ENCODE measurements around the gene RPL14. TPM values are rescaled to one million over a fixed set of nuclear protein-coding genes. Genes with fewer than 3 reads are reported as not detected.

The RPL14 gene
- total and polyA plus RNA-seq, 10 of the 15 experiments (the other 5 are each of a cell fraction or from before 2014, with no cell fraction given): 530 to 3,008 (median 1,136) TPM

- WGBS (ENCODE audit: insufficient coverage, insufficient replicate concordance, low lambda C conversion rate, missing lambda C conversion rate): 93% methylated on average over 3 of the region's 3 CpGs
- intact Hi-C loops (cut with micrococcal nuclease; ENCODE audit: unreplicated experiment) (no loop called here), in situ Hi-C loops (cut with MboI) (no loop called here)
- no peak overlapping the region for H2AFZ ChIP-seq (ENCODE audit: control insufficient read depth, low read depth, low read length)
- RAD21 ChIA-PET (ENCODE audit: unreplicated experiment): no interaction called here
- no peak overlapping the region for H3K4me3 ChIP-seq
- no peaks in the 10 kb centered on the region for H3K27me3 ChIP-seq (replicated peaks in 1 of 2; ENCODE audit: control insufficient read depth in 2 of 2, insufficient read depth in 2 of 2, low read length in 1 of 2)
- no peaks in the 10 kb centered on the region for H4K20me1 ChIP-seq (ENCODE audit: control insufficient read depth, insufficient read depth)
- H3K4me1 ChIP-seq (ENCODE audit: control insufficient read depth, insufficient read depth, low read length): no peaks in the 10 kb centered on the region
- H3K9me3 ChIP-seq (replicated peaks; ENCODE audit: control insufficient read depth, insufficient read depth, low read length): peaks cover 10% of the 10 kb centered on the region; the same call in 2 of the 3 replicates
- SMC1A ChIA-PET (ENCODE audit: uncharacterized antibody, unreplicated experiment): no interaction called here
- no peak overlapping the region for H3K27ac ChIP-seq (ENCODE audit: control insufficient read depth, insufficient read depth)
- no peak overlapping the region for H3K9ac ChIP-seq (ENCODE audit: control insufficient read depth, insufficient read depth, low read length)
- peaks cover 0 to 4% of the 10 kb centered on the region in 2 experiments; a peak in 2 of 4 replicates for H3K36me3 ChIP-seq (ENCODE audit: control insufficient read depth in 2 of 2, insufficient read depth in 2 of 2, low read length in 1 of 2)
- no peaks in the 10 kb centered on the region for H3K79me2 ChIP-seq (ENCODE audit: control insufficient read depth, insufficient read depth, low read length)
- H3K4me2 ChIP-seq (ENCODE audit: control insufficient read depth, insufficient read depth): no peak overlapping the region
- DNase-seq (ENCODE audit: low read depth, low spot score): no peak
- CTCF ChIA-PET: interaction anchor here (0.6 kb wide), 1 partner anchor 1511 kb away, joined by 3 read pairs; no protein-coding TSS in a partner anchor
- POLR2A ChIA-PET: no interaction called here
- BruUV-seq (replicated peaks): no TSS peak
- FAIRE-seq: no peak
- no peak for ATAC-seq
- TF ChIP-seq MTA2 (IDR thresholded peaks at IDR 0.05; ENCODE audit: low read depth) (no peak), IKZF2 (IDR thresholded peaks at IDR 0.05) (no peak), PBX3 (IDR thresholded peaks at IDR 0.05; ENCODE audit: insufficient replicate concordance, low read depth, low read length) (no peak), SMAD5 (IDR thresholded peaks at IDR 0.05; ENCODE audit: low read depth) (no peak), MLLT1 (IDR thresholded peaks at IDR 0.05) (no peak), HCFC1 (IDR thresholded peaks at IDR 0.05; ENCODE audit: low read length) (no peak), MXI1 (IDR thresholded peaks at IDR 0.05; ENCODE audit: low read depth, low read length) (no peak), RAD21 (IDR thresholded peaks at IDR 0.05; ENCODE audit: insufficient read depth, low read depth, low read length) (no peak), EED (IDR thresholded peaks at IDR 0.05; ENCODE audit: low read depth) (no peak), LARP7 (IDR thresholded peaks at IDR 0.05) (no peak), TBL1XR1 (IDR thresholded peaks at IDR 0.05; ENCODE audit: low read depth, low read length) (no peak), HDAC6 (IDR thresholded peaks at IDR 0.05; ENCODE audit: unreplicated experiment) (no peak)
- TF ChIP-seq, protein P1, sequence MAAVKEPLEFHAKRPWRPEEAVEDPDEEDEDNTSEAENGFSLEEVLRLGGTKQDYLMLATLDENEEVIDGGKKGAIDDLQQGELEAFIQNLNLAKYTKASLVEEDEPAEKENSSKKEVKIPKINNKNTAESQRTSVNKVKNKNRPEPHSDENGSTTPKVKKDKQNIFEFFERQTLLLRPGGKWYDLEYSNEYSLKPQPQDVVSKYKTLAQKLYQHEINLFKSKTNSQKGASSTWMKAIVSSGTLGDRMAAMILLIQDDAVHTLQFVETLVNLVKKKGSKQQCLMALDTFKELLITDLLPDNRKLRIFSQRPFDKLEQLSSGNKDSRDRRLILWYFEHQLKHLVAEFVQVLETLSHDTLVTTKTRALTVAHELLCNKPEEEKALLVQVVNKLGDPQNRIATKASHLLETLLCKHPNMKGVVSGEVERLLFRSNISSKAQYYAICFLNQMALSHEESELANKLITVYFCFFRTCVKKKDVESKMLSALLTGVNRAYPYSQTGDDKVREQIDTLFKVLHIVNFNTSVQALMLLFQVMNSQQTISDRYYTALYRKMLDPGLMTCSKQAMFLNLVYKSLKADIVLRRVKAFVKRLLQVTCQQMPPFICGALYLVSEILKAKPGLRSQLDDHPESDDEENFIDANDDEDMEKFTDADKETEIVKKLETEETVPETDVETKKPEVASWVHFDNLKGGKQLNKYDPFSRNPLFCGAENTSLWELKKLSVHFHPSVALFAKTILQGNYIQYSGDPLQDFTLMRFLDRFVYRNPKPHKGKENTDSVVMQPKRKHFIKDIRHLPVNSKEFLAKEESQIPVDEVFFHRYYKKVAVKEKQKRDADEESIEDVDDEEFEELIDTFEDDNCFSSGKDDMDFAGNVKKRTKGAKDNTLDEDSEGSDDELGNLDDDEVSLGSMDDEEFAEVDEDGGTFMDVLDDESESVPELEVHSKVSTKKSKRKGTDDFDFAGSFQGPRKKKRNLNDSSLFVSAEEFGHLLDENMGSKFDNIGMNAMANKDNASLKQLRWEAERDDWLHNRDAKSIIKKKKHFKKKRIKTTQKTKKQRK (IDR thresholded peaks at IDR 0.05; ENCODE audit: low read depth, low read length): no peak
- TF ChIP-seq, protein P2, sequence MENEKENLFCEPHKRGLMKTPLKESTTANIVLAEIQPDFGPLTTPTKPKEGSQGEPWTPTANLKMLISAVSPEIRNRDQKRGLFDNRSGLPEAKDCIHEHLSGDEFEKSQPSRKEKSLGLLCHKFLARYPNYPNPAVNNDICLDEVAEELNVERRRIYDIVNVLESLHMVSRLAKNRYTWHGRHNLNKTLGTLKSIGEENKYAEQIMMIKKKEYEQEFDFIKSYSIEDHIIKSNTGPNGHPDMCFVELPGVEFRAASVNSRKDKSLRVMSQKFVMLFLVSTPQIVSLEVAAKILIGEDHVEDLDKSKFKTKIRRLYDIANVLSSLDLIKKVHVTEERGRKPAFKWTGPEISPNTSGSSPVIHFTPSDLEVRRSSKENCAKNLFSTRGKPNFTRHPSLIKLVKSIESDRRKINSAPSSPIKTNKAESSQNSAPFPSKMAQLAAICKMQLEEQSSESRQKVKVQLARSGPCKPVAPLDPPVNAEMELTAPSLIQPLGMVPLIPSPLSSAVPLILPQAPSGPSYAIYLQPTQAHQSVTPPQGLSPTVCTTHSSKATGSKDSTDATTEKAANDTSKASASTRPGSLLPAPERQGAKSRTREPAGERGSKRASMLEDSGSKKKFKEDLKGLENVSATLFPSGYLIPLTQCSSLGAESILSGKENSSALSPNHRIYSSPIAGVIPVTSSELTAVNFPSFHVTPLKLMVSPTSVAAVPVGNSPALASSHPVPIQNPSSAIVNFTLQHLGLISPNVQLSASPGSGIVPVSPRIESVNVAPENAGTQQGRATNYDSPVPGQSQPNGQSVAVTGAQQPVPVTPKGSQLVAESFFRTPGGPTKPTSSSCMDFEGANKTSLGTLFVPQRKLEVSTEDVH (IDR thresholded peaks at IDR 0.05; ENCODE audit: low read depth, partially characterized antibody): no peak
- TF ChIP-seq, protein P3, sequence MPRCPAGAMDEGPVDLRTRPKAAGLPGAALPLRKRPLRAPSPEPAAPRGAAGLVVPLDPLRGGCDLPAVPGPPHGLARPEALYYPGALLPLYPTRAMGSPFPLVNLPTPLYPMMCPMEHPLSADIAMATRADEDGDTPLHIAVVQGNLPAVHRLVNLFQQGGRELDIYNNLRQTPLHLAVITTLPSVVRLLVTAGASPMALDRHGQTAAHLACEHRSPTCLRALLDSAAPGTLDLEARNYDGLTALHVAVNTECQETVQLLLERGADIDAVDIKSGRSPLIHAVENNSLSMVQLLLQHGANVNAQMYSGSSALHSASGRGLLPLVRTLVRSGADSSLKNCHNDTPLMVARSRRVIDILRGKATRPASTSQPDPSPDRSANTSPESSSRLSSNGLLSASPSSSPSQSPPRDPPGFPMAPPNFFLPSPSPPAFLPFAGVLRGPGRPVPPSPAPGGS (IDR thresholded peaks at IDR 0.05; ENCODE audit: borderline replicate concordance, insufficient read depth, low read depth, low read length, poor library complexity, severe bottlenecking): no peak
Measured at GRCh38 chr3:40487172-40487571, 30.0 kb downstream of the RPL14 start.

Data from GM12878 (cell line).